OCI-LY3 (cell line): ENCODE data around the gene MYO16.

Experiments
- H2AFZ ChIP-seq: fragments of 200-600, 300-600 bp; shearing (Covaris generic); 2 replicates; pipeline ENCODE4 v1.6.0; 2014; ENCODE audit warnings: antibody characterized with exemption, low read depth, low read length
- H3K27ac ChIP-seq: fragments of 200-600, 300-600 bp; sonication (generic); 2 replicates; pipeline ENCODE4 v1.5.1; 2014; ENCODE audit warnings: mild to moderate bottlenecking, low read length, moderate library complexity, mixed read lengths
- H3K27me3 ChIP-seq: fragments of 200-600, 300-600 bp; sonication (generic); 2 replicates; pipeline ENCODE4 v1.6.1; 2014; ENCODE audit warnings: low read depth, low read length, mixed read lengths
- H3K36me3 ChIP-seq: fragments of 200-600, 300-600 bp; sonication (generic); replicated peaks from 2 replicates; pipeline ENCODE3; 2014; ENCODE audit warnings: low read depth, low read length, mixed read lengths
- H3K4me1 ChIP-seq: fragments of 300-600, 200-600 bp; sonication (generic); 2 replicates; pipeline ENCODE4 v1.6.1; 2014; ENCODE audit warnings: low read length, mixed read lengths
- H3K4me2 ChIP-seq: fragments of 200-600, 300-600 bp; sonication (generic); 2 replicates; pipeline ENCODE4 v1.6.1; 2014; ENCODE audit warnings: low read length, mixed read lengths
- H3K4me3 ChIP-seq: fragments of 300-600, 200-600 bp; sonication (generic); 2 replicates; pipeline ENCODE4 v1.5.1; 2014; ENCODE audit warnings: antibody characterized with exemption, mild to moderate bottlenecking, low read length, moderate library complexity
- H3K79me2 ChIP-seq: fragments of 300-600, 200-600 bp; shearing (Covaris generic); 2 replicates; pipeline ENCODE4 v1.6.1; 2014; ENCODE audit warnings: mild to moderate bottlenecking, low read length, mixed read lengths
- H3K9ac ChIP-seq: fragments of 300-600, 200-600 bp; shearing (Covaris generic); 2 replicates; pipeline ENCODE4 v1.6.0; 2014; ENCODE audit warnings: mild to moderate bottlenecking, low read length, moderate library complexity
- H3K9me3 ChIP-seq: fragments of 200-600, 300-600 bp; shearing (Covaris generic); 2 replicates; pipeline ENCODE4 v1.6.1; 2014; ENCODE audit warnings: low read length, mixed read lengths; ENCODE audit not compliant: insufficient read depth
- H4K20me1 ChIP-seq: fragments of 200-600, 300-600 bp; sonication (generic); 2 replicates; pipeline ENCODE4 v1.6.1; 2016; ENCODE audit warnings: low read length, mixed read lengths; ENCODE audit not compliant: insufficient read depth
- EZH2phosphoT487 ChIP-seq: fragments of 200-600 bp; shearing (Covaris generic); IDR thresholded peaks from 2 replicates; pipeline ENCODE4 v1.6.1; 2018; ENCODE audit warnings: antibody characterized with exemption, mixed run types, low read depth
- TF ChIP-seq, protein P1 (sequence below): fragments of 200-600, 300-600 bp; sonication (generic); IDR thresholded peaks from 2 replicates; pipeline ENCODE4 v1.5.1; 2014; ENCODE audit warnings: antibody characterized with exemption, low read length, low read depth

The MYO16 gene

DNA sequence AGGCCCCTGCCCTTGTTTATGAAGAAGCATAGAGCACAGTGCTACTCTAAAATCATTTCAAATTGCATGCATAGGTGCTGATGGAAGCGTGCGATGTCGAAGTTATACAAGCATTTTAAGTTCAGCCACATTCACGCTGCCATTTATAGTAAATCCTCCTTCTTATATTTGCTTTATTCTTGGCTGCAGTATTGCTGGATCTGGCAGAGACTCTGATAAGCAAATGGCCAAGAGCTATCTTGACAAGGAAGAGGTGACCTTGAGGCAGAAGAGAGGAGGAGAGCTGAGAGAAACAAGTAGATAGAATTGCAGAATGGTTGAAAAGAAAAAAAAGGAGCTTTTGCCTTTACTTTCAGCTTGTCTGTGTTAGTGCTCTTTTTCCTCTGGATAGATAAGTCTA, 18.9 kb upstream of the MYO16 start:
- Histone ChIP-seq H2AFZ (no peak overlapping the region), H3K9ac (no peak overlapping the region), H4K20me1 (no peaks in the 10 kb centered on the region), H3K27me3 (no peaks in the 10 kb centered on the region), H3K27ac (no peak overlapping the region), H3K4me1 (no peaks in the 10 kb centered on the region), H3K9me3 (peaks cover 8% of the 10 kb centered on the region; the same call in 1 of the 2 replicates), H3K4me2 (no peak overlapping the region), H3K4me3 (no peak overlapping the region), H3K36me3 (no peaks in the 10 kb centered on the region), H3K79me2 (no peaks in the 10 kb centered on the region)
- TF ChIP-seq EZH2phosphoT487 = no peak
- TF ChIP-seq, protein P1, sequence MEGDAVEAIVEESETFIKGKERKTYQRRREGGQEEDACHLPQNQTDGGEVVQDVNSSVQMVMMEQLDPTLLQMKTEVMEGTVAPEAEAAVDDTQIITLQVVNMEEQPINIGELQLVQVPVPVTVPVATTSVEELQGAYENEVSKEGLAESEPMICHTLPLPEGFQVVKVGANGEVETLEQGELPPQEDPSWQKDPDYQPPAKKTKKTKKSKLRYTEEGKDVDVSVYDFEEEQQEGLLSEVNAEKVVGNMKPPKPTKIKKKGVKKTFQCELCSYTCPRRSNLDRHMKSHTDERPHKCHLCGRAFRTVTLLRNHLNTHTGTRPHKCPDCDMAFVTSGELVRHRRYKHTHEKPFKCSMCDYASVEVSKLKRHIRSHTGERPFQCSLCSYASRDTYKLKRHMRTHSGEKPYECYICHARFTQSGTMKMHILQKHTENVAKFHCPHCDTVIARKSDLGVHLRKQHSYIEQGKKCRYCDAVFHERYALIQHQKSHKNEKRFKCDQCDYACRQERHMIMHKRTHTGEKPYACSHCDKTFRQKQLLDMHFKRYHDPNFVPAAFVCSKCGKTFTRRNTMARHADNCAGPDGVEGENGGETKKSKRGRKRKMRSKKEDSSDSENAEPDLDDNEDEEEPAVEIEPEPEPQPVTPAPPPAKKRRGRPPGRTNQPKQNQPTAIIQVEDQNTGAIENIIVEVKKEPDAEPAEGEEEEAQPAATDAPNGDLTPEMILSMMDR = no peak

DNA sequence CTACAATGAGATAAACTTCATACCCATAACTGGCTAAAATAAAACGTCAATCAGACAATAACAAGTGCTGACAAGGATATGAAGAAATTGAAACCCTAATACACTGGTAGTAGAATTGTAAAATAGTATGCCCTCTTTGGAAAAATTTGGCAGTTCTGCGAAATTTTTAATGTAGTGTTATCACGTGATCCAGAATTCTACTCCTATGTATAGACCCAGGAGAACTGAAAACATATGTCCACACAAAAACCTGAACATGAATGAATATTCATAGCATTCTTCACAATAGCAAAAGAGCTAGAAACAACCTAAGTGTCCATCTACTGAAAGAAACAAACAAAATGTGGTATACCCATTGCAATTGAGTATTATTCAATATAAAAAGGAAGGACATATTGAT, 14.2 kb upstream of the MYO16 start:
- TF ChIP-seq, protein P1 = no peak
- no peak for TF ChIP-seq EZH2phosphoT487
- Histone ChIP-seq H4K20me1 (no peaks in the 10 kb centered on the region), H3K4me1 (no peaks in the 10 kb centered on the region), H2AFZ (no peak overlapping the region), H3K9me3 (no peaks in the 10 kb centered on the region), H3K9ac (no peak overlapping the region), H3K4me2 (no peak overlapping the region), H3K79me2 (no peaks in the 10 kb centered on the region), H3K27ac (no peak overlapping the region), H3K36me3 (no peaks in the 10 kb centered on the region), H3K27me3 (no peaks in the 10 kb centered on the region), H3K4me3 (no peak overlapping the region)

DNA sequence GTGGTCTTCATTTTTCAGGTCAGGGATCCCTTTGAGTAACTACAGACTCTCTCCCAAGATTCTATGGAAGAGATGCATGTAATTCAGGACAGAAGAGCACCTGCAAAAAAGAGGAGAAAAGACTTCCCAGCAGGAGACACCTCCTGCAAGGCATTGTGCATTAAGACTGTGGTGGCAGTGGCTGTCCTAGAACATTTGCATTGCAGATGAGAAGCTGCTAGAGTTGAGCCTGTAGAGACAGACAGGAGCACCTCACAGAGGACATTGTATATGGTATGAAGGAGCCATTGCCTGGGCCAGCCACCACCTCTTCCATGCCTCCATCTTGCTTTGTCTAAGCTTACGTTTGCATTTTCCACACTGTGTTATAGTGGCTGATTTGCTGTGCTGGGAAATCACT, 11.2 kb upstream of the MYO16 start:
- Histone ChIP-seq H3K9ac (no peak overlapping the region), H3K4me2 (no peak overlapping the region), H3K27me3 (no peaks in the 10 kb centered on the region), H3K79me2 (no peaks in the 10 kb centered on the region), H2AFZ (no peak overlapping the region), H3K4me3 (no peak overlapping the region), H3K9me3 (no peaks in the 10 kb centered on the region), H3K4me1 (no peaks in the 10 kb centered on the region), H3K27ac (no peak overlapping the region), H4K20me1 (no peaks in the 10 kb centered on the region), H3K36me3 (no peaks in the 10 kb centered on the region)
- TF ChIP-seq, protein P1 = no peak
- TF ChIP-seq EZH2phosphoT487 = no peak

DNA sequence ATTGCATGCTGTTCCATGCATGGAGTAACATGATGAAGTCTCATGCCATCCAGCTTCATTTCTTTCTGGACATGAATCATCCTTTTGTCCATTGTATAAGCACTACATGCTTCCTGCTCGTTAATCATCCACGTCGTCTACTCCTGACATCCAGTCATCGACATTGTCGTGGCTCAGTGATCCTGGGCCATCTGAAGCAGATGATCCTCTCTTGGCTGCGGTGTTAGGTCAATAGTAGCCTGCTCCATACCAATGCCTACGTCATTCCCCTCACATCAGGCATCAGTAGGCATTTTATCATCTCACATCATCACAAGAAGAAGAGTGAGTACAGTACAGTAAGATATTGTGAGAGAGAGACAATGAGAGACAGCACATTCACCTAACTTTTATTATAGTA, 7.9 kb upstream of the MYO16 start:
- Histone ChIP-seq H3K36me3 (no peaks in the 10 kb centered on the region), H3K4me2 (no peak overlapping the region), H3K27me3 (no peaks in the 10 kb centered on the region), H3K79me2 (no peaks in the 10 kb centered on the region), H3K4me3 (no peak overlapping the region), H3K4me1 (no peaks in the 10 kb centered on the region), H3K9me3 (0 out of 2 replicates have a peak, but pooled peaks cover 9% of the 10 kb centered on the region), H2AFZ (no peak overlapping the region), H3K9ac (no peak overlapping the region), H4K20me1 (no peaks in the 10 kb centered on the region), H3K27ac (no peak overlapping the region)
- TF ChIP-seq, protein P1 = no peak
- no peak for TF ChIP-seq EZH2phosphoT487
